Activated T-cell treated with anti-CD3 and anti-CD28 coated beads, Interleukin-2, amount 50 U/mL, for 4 hours (primary cell): Measurements from ENCODE around the gene CD8B2. TPM values are rescaled to one million over a fixed set of nuclear protein-coding genes. Genes with fewer than 3 reads are reported as not detected.

Source experiments
- total RNA-seq, 3 donors: library from RNA; stranded (reverse); gene quantifications; one replicate each; pipeline ENCODE4 v1.2.1, GENCODE V29; 2021

CD8B2 gene
- total RNA-seq, 3 donors from 2014 or later = 0.11 to 0.21 (median 0.18) TPM

Other genes starting within 250 kb of the CD8B2 start
- under 1 TPM; 0.16 to 0.33 (median 0.32) TPM for gene RGPD3, start 19.0 kb upstream of the CD8B2 start, total RNA-seq